SIG-M5 (cell line): ENCODE data around the gene RPLP1.

Experiments
- DNase-seq: peaks from one replicate; lab custom pipeline; 2025; lab: John Stamatoyannopoulos, UW

Gene RPLP1

GRCh38 chr15:69469467-69470201 is 17.0 kb downstream of the RPLP1 start:
- no peak for DNase-seq

DNA sequence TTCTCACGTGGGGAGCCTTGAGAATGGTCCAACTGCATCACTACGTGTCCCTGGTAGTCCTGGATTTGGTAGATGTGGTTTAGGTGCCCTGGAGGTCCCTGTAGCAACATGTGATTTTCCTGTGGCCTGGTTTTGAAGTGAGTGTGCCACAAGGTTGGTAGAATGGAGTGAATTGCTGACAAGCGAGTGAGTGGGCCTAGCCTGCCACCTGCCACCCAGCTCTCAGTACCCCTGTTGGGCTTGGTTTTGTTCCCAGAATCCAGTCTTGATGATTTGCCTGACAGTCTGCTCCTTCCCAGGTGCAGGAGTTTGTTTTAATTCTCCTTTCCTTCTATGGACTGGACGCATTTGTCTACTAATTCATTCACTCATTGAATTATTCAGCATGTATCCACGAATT is 19.4 kb downstream of the RPLP1 start:
- no peak for DNase-seq

DNA sequence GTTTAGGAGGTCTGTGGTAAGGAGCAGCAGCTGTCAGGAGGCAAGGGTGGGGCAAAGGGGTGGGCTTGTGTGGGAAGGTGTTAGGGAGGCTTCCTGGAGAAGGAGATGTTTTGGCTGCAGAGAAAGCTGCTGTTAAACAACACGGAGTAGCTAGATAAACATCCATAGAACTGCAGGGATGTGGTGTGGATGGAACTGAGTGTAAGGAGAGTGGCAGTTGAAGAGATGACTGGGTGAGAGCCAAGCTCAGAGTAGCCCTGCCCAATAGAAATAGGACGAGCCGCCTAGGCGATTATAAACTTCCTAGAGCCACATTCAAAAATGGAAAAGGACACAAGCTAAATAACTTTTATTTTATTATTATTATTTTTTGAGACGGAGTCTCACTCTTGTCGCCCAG is 19.9 kb downstream of the RPLP1 start:
- no peak for DNase-seq

DNA sequence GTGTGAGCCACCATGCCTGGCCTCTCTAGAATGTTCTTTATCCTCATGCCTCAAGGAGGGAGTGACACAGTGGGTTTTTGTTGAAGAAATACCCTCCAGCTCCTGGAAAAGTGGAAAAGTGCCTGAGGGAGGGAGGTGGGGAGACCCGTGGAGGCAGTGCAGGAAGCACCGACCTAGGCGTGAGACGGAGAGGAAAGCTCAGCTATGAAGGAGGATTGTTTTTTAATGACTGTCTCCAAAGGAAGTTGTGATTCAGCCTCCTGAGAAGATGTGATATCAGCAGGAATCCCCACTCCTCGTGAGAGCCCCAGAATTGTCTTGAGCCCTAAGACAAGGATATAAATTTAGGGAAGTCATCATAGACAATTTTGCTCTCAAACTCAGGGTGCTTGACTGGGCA is 21.7 kb downstream of the RPLP1 start:
- DNase-seq, result no peak

DNA sequence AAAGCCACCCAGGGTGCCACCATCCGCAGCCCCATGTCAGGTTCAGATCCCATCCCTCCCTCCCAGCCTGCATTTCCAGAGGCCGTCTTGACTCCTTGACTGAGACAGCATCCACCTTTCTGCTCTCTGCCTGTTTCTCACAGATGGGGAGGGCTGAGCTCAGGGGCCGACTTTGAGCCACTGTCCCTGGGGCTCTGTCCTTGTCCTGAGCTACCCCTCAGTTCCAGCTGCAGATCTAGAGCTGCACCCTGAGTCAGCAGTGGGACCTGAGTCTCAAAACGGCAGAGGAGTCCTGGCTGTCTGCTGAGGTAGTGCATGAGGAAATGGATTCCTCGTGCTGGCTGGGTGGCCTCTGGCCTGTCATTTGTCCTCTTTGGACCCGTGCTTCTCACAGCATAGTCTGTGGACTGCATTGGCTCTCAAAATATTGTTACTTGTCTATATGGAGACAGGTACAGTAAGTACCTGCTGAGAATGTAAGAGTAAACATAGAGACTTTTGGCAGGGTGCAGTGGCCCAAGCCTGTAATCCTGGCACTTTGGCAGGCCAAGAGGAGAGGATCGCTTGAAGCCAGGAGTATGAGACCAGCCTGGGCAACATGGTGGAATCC is 22.3 kb downstream of the RPLP1 start:
- DNase-seq, result no peak

DNA sequence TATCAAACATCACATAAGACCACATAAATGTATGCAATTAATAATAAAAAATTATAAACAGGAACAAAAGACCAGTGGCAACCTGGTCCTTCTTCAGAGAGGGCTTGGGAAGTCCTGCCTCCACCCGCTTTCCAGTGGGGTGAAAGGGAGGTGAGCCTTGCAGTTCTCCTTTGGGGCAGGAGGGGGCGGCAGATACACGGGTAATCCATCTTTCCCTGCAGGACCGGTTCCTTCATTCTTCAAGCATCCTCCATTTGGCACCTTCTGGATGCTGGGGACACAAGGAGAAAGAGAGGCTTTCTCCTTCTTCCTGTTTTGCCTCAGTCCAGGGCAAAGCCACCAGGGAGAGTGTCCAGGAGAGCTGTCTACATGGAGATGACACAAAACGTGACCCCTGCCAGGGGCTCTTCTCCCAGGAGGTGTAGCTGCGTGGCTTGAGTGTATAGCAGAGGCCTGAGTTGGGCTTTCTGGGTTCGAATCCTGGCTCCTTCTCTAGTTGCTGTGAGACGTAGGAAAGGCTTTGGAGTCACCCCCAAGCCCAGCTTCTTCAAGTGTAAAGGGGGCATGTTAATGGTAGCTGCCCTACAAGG is 23.2 kb downstream of the RPLP1 start:
- no peak for DNase-seq

GRCh38 chr15:69476704-69477473 is 24.3 kb downstream of the RPLP1 start:
- no peak for DNase-seq

DNA sequence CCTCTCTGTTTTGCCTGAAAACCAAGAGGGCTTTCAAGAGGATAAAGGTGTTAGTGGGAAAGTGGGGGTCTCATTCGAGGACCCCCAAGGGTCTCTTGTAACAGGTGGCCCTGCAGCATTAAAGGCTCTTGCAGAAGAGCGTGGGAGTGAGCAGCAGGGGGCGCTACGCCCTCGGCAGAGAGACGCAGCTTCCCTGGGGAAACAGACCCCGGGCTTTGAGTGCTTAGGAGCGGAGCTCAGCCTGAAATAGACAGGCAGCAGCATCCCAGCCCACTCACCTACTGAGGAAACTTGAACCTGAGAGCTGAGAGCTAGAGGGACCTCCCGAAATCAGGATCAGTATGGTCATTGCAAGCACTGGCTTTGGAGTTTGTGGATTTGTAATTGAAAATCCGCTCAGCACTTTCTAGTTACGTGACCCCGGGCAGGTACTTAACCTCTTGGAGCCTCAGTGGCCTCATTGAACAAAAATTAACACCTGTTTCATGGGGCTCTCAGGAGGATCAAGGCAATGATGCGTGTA is 25.7 kb downstream of the RPLP1 start:
- no peak for DNase-seq

- DNase-seq, result no peak
These were observed 26.5 kb downstream of the RPLP1 start for GRCh38 chr15:69479081-69479480.

DNA sequence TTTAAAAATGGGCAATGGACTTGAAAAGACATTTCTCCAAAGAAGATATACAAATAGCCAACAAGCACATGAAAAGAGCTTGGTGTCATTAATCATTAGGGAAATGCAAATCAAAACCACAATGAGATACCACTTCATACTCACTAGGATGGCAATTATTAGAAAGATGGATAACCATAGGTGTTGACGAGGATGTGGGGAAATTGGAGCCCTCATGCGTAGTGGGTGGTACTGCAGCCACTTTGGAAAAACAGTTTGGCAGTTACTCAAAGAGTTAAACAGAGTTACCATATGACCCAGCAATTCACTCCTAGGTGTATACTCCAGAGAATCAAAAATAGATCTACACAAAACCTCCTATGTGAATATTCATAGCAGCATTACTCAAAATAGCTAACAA is 27.4 kb downstream of the RPLP1 start:
- no peak for DNase-seq

DNA sequence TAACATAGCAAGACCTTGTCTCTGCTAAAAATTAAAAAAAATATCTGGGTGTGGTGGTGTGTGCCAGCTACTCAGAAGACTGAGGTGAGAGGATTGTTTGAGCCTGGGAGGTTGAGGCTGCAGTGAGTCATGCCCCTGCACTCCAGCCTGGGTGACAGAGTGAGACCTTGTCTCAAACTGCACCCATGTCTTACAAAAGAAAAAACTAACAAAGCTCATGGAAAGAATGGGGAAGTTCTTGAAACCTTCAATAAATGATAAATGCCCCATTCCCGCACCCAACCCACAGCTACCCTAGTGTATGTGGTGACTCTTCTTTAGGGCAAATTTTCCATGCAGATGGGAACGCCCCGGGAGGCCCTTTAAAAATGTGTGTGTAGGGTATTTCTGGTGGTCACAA is 28.3 kb downstream of the RPLP1 start:
- no peak for DNase-seq

DNA sequence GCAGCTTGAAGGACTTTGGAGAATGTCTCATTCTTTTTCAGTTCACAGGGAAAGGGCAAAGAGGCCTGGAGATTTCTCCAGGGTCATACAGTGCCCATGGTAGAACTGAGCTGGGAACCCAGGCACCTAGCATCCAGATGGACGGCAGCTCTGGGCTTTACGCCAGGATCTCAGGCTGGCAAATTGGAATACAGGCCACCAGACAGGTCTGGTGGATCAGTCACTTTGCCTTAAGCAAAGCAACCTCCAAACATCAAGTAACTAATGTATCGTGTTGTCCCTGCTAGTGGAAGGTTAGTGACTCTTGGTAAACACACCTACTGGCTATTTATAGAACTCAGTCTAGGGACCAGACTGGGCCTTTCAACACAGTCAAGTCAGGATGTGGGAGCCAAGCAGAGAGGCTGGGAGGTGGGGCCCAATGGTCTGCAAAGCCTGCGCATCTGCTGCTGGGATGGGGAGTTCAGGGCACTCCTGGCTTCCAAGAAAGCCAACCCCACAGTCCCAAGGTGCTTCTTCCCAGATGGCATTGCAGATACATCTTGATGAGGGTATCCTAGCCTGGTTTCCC is 30.2 kb downstream of the RPLP1 start:
- no peak for DNase-seq

DNA sequence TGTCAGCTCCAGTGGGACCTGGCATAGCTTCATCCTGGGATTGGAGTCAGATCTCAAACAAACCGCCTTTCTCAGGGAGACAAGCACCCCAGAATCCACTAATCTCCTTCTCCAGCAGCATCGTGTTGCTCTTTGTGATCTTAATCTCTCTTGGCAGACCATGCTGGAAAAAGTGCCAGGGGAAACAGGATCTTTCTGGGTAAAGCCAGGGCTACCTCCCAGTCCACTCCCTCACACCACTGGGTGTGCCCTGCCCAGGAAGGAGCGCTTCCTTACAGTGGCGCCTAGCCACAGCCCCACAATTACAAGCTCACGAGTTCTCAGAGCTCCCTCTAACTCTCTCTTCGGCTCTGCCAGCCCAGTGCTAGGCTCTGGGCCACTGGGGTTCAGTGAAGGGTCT is 32.2 kb downstream of the RPLP1 start:
- DNase-seq, result no peak

- DNase-seq, result no peak
These were observed 34.0 kb downstream of the RPLP1 start for GRCh38 chr15:69486481-69487110.

DNA sequence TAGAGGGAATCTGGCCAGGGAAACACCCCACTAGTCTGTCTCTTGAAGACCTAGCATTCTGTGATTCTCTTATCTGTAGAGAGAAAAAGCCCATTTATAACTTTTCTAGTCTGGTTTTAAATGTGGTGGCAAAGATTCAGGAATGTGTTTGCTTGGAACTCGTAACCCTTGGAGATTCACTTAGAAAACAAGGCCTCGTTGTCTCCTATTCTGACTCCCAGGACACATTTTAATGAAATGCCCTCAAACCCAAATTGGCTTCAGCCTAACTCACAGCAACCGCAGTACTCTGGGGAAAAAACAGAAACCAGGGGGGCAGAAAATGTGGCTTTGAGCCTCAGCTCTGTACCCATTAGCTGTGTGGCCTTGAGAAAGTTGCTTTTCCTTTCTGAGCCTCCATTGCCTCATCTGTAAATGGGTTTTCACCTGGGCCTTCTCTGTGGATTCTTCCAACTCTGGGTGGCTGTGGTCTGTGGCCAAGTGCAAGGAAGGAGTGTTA is 36.5 kb downstream of the RPLP1 start:
- no peak for DNase-seq

DNA sequence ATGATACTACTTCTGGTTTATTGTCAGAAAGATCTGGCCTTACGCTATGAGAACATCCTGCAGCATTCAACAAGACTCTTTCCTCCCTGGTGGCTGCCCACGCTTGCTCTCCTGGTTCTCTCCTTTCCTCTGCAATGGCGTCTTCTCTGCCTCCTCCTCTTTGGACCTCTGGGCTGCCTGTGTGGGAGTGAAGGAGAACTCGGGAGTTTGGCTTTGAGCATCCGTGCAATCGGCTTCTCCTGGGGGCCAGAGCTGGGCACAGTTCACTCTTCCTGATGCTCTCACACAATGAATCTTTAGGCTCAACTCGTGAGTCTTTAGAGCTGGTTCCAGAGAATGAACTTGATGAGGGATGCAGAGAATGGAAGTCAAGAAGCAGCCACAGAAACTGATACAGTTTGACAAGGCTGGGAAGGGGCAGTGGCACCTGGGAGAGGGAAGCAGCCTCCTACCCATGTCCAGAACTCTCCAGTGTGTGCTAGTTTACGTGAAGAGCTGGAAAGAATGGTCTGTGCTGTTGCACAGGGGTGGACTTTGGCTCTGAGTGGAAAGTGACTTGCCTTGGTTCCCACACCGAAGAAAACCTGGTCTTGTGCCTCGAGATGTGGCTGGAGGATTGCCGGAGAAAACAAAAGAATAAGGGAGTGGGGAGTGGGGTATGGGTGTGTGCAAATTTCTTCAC is 37.9 kb downstream of the RPLP1 start:
- DNase-seq, result no peak

GRCh38 chr15:69491038-69491505 is 38.5 kb downstream of the RPLP1 start:
- no peak for DNase-seq

- DNase-seq, result no peak
These were observed 40.8 kb downstream of the RPLP1 start for GRCh38 chr15:69493406-69493805.

- DNase-seq, result no peak
These were observed 43.4 kb downstream of the RPLP1 start for GRCh38 chr15:69496001-69496400.

DNA sequence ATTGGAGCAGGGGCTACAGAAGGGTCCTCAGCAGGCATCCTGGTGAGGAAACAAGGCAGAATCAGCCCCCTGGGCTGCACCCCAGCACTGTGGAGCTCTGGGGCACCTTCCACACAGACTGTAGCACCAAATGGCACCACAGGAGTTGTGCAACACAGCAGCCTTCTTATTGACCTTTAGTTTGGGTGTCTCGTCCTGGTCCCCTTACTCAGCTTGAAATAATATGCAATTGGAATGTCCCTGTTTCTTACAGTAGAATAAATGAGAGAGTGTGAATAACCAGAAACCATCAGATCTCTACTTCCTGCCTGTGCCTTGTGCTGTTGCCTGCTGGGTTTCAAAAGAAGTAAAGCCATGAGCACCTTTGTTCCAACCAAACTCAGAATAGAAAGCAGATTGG is 44.5 kb downstream of the RPLP1 start:
- no peak for DNase-seq

DNA sequence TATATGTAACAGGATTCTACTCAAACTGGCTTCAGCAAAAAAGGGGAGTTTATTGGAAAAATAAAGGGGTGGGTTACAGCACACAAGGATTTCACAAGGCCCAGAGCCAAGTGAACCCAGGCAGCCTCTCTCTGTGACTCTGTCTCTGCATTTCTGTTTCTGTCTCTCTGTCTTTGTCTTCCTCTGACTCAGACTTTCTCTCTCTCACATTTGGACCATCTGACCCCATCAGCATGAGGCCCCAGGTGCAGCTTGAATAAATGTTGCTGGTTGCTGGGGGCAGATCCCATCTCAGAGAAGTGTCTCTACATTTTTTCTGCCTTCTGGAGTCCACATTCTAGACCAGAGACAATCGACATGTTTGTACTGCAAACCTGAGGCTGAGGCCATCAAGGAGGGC is 45.0 kb downstream of the RPLP1 start:
- DNase-seq, result no peak
